Measurements from ENCODE around the gene FAAH2. TPM values are rescaled to one million over a fixed set of nuclear protein-coding genes. Genes with fewer than 3 reads are reported as not detected.

The FAAH2 gene, protein sequence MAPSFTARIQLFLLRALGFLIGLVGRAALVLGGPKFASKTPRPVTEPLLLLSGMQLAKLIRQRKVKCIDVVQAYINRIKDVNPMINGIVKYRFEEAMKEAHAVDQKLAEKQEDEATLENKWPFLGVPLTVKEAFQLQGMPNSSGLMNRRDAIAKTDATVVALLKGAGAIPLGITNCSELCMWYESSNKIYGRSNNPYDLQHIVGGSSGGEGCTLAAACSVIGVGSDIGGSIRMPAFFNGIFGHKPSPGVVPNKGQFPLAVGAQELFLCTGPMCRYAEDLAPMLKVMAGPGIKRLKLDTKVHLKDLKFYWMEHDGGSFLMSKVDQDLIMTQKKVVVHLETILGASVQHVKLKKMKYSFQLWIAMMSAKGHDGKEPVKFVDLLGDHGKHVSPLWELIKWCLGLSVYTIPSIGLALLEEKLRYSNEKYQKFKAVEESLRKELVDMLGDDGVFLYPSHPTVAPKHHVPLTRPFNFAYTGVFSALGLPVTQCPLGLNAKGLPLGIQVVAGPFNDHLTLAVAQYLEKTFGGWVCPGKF
- 10 to 100 TPM; 15.8 to 27.3 (median 21.5) TPM for total RNA-seq

DNA sequence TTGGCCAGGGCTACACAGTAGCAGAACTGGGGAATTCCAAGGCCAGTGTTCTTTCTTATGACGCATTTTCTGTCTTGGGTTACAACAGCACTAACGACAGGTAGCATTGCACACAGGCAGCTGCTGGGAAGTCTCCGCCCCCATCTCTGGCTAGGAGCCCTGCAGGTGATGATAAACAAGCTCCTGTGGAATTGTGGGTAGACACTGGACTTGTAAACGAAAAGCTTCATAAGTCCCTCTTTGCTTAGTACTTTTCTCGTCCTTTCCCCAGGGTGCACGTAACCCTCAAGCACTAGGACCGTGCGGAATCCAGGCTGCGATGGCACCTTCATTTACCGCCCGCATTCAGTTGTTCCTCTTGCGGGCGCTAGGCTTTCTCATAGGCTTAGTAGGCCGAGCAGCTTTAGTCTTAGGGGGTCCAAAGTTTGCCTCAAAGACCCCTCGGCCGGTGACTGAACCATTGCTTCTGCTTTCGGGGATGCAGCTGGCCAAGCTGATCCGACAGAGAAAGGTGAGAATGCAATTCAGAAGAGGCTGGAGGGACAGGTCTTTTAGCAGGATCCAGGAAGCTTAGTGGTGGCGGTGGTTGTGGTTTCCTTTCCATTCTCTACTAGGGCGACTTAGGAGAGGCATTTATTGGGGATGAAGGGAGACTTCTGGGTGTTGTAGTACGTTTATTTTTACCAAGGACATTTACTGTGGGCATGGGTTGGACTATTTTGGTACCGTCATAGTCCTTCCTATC lies at the start of gene FAAH2:
TSS of gene FAAH2 (plus strand) at position 200 of the 745 bp plus-strand sequence. CDS start at position 320, 120 bp downstream.
- Histone ChIP-seq H3K4me3 (peak within 1 kb of the TSS; percentile 46), H3K27me3 (no peaks in the 10 kb centered on the region), H3K36me3 (no peaks in the 10 kb centered on the region), H3K9me3 (no peaks in the 10 kb centered on the region), H3K27ac (peak within 1 kb of the TSS; percentile 75), H3K4me1 (no peaks in the 10 kb centered on the region)
- 29% methylated on average over 22 of the region's 22 CpGs for WGBS
- TF ChIP-seq, protein P1, sequence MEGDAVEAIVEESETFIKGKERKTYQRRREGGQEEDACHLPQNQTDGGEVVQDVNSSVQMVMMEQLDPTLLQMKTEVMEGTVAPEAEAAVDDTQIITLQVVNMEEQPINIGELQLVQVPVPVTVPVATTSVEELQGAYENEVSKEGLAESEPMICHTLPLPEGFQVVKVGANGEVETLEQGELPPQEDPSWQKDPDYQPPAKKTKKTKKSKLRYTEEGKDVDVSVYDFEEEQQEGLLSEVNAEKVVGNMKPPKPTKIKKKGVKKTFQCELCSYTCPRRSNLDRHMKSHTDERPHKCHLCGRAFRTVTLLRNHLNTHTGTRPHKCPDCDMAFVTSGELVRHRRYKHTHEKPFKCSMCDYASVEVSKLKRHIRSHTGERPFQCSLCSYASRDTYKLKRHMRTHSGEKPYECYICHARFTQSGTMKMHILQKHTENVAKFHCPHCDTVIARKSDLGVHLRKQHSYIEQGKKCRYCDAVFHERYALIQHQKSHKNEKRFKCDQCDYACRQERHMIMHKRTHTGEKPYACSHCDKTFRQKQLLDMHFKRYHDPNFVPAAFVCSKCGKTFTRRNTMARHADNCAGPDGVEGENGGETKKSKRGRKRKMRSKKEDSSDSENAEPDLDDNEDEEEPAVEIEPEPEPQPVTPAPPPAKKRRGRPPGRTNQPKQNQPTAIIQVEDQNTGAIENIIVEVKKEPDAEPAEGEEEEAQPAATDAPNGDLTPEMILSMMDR (IDR thresholded peaks at IDR 0.05) = no peak
- TF ChIP-seq POLR2A (IDR thresholded peaks at IDR 0.05) = no peak
- TF ChIP-seq EP300 (IDR thresholded peaks at IDR 0.05) = no peak
- TF ChIP-seq POLR2AphosphoS5 (IDR thresholded peaks at IDR 0.05) = no peak
- no peak for DNase-seq (ENCODE audit: low spot score in 2 of 2)

DNA sequence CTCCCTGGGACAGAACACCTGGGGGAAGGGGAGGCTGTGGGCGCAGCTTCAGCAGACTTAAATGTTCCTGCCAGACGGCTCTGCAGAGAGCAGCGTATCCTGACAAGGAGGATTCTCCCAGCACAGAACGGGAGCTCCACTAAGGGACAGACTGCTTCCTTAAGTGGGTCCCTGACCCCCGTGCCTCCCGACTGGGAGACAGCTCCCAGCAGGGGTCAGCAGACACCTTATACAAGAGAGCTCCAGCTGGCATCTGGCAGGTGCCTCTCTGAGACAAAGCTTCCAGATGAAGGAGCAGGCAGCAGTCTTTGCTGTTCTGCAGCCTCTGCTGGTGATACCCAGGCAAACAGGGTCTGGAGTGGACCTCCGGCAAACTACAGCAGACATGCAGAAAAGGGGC lies 44.5 kb upstream of the FAAH2 start:
- Histone ChIP-seq H3K36me3 (no peaks in the 10 kb centered on the region), H3K27me3 (no peaks in the 10 kb centered on the region), H3K4me1 (no peaks in the 10 kb centered on the region), H3K4me3 (no peak overlapping the region), H3K27ac (no peak overlapping the region), H3K9me3 (no peaks in the 10 kb centered on the region)
- TF ChIP-seq, protein P1 (IDR thresholded peaks at IDR 0.05) = no peak
- no peak for TF ChIP-seq POLR2AphosphoS5 (IDR thresholded peaks at IDR 0.05)
- no peak for TF ChIP-seq EP300 (IDR thresholded peaks at IDR 0.05)
- no peak for TF ChIP-seq POLR2A (IDR thresholded peaks at IDR 0.05)
- DNase-seq (ENCODE audit: low spot score in 2 of 2) = no peak
- whole genome bisulfite sequencing = 85% methylated on average over 5 of the region's 7 CpGs

DNA sequence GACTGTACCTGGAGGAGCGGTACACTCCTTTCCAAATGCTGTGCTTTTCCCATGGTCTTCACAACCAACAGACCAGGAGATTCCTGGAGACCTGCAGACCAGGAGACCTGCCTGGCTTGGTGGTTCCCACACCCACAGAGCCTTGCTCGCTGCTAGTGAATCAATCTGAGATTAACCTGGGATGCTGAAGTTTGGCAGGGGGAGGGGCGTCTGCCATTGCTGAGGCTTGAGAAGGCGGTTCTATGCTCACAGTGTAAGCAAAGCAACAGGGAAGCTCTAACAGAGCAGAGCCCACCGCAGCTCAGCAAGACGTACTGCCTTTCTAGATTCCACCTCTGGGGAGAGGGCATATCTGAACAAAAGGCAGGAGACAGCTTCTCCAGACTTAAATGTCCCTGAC lies 34.5 kb upstream of the FAAH2 start:
- no peak for DNase-seq (ENCODE audit: low spot score in 2 of 2)
- no peak for TF ChIP-seq POLR2AphosphoS5 (IDR thresholded peaks at IDR 0.05)
- TF ChIP-seq, protein P1 (IDR thresholded peaks at IDR 0.05) = no peak
- Histone ChIP-seq H3K4me1 (no peaks in the 10 kb centered on the region), H3K4me3 (no peak overlapping the region), H3K27ac (no peak overlapping the region), H3K9me3 (no peaks in the 10 kb centered on the region), H3K36me3 (no peaks in the 10 kb centered on the region), H3K27me3 (no peaks in the 10 kb centered on the region)
- 79% methylated on average over 6 of the region's 6 CpGs for WGBS

DNA sequence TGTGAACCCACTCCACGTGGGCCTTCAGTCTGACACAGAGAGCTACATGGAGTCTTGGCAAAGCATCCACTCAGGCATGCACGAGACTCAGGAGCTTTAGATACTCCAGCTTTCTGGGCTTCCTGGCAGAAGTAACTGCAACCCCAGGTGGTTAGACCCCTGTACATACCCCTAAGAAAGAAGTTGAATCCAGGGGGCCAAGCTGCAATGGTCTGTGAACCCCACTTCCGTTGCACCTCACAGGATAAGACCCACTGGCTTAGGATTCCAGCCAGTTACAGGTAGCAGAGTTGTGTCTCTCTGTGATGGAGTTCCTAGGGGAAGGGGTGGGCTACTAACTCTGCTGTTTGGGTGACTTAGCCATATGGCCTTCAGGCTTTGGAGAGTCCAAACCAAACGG lies 21.4 kb upstream of the FAAH2 start:
- DNase-seq (ENCODE audit: low spot score in 2 of 2) = no peak
- Histone ChIP-seq H3K4me1 (no peaks in the 10 kb centered on the region), H3K27me3 (no peaks in the 10 kb centered on the region), H3K4me3 (no peak overlapping the region), H3K9me3 (no peaks in the 10 kb centered on the region), H3K27ac (no peak overlapping the region), H3K36me3 (no peaks in the 10 kb centered on the region)
- WGBS = 56% methylated on average over 4 of the region's 4 CpGs
- TF ChIP-seq EP300 (IDR thresholded peaks at IDR 0.05) (no peak), POLR2A (IDR thresholded peaks at IDR 0.05) (no peak), POLR2AphosphoS5 (IDR thresholded peaks at IDR 0.05) (no peak)
- TF ChIP-seq, protein P1 (IDR thresholded peaks at IDR 0.05) = no peak

DNA sequence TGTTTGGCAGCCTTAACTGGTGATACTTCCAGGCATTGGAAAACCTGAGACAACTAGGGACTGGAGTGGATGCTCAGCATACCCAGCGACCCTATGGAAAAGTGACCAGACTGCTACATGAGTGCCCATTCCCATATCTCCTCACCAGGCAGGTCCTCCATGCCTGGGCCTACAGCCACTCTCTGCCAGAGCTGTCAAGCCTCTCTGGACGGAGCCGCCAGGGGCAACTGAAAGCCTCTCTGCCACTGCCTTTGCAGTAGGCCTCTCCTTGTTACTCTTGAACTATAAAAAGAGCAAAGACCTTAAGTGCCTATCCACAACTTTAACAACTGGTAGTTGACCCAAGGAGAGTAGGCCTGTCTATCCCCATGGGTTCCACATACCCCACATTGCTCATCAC lies 20.2 kb upstream of the FAAH2 start:
- TF ChIP-seq, protein P1 (IDR thresholded peaks at IDR 0.05) = no peak
- TF ChIP-seq POLR2A (IDR thresholded peaks at IDR 0.05) (no peak), POLR2AphosphoS5 (IDR thresholded peaks at IDR 0.05) (no peak), EP300 (IDR thresholded peaks at IDR 0.05) (no peak)
- H3K27me3 ChIP-seq = no peaks in the 10 kb centered on the region
- DNase-seq (ENCODE audit: low spot score in 2 of 2) = no peak
- H3K9me3 ChIP-seq = no peaks in the 10 kb centered on the region
- no peaks in the 10 kb centered on the region for H3K36me3 ChIP-seq
- H3K27ac ChIP-seq = no peak overlapping the region
- H3K4me1 ChIP-seq = no peaks in the 10 kb centered on the region
- no peak overlapping the region for H3K4me3 ChIP-seq
- WGBS = 100% methylated on average over 3 of the region's 3 CpGs
